CD4-positive, CD25-positive, alpha-beta regulatory T cell (primary cell): ENCODE data around the gene LHX4. TPM values are rescaled to one million over a fixed set of nuclear protein-coding genes. Genes with fewer than 3 reads are reported as not detected.
A peak's percentile ranks its signal among the peaks of the same experiment; 100 is the strongest.

Experiments
- ATAC-seq, 2 donors: fragments of 150-1000 bp; cut with Tn5 transposase; one replicate each; pipeline ENCODE4 v1.10.0; 2021; ENCODE audit warnings: low read depth in 2 of 2, moderate number of reproducible peaks in 2 of 2, moderate library complexity in 1 of 2
- DNase-seq, 3 donors: peaks; one replicate each; pipeline versions ENCODE4 v3.0.0 to v3.0.0-alpha.2; 2012 to 2022; ENCODE audit warnings: mixed read lengths in 1 of 3
- H3K27ac ChIP-seq: one replicate; pipeline ENCODE4 v1.7.0; 2013; ENCODE audit warnings: mild to moderate bottlenecking, low read length; ENCODE audit not compliant: insufficient read depth, poor library complexity, severe bottlenecking
- H3K27me3 ChIP-seq: one replicate; pipeline ENCODE4 v1.7.0; 2013; ENCODE audit warnings: low read length; ENCODE audit not compliant: control insufficient read depth, insufficient read depth
- H3K36me3 ChIP-seq: one replicate; pipeline ENCODE4 v1.7.0; 2013; ENCODE audit warnings: mild to moderate bottlenecking, low read length, moderate library complexity; ENCODE audit not compliant: control insufficient read depth, insufficient read depth
- H3K4me1 ChIP-seq: 2 replicates; pipeline ENCODE4 v1.7.0; 2013; ENCODE audit warnings: mild to moderate bottlenecking, low read length; ENCODE audit not compliant: insufficient read depth, control insufficient read depth, poor library complexity, severe bottlenecking
- H3K4me3 ChIP-seq: one replicate; pipeline ENCODE4 v1.7.0; 2013; ENCODE audit warnings: low read depth, mild to moderate bottlenecking, low read length, moderate library complexity
- H3K9me3 ChIP-seq, 2 experiments: 1 replicate in 1 of 2; 2 replicates in 1 of 2; pipeline ENCODE4 v1.7.0; 2013; ENCODE audit warnings: low read length in 2 of 2, mild to moderate bottlenecking in 1 of 2, moderate library complexity in 1 of 2; ENCODE audit not compliant: control insufficient read depth in 2 of 2
- H3K27ac Mint-ChIP-seq, 3 donors: one replicate each; pipeline ENCODE4 v1.8.0; 2020 to 2022; ENCODE audit warnings: mild to moderate bottlenecking in 3 of 3, mixed read lengths in 3 of 3, moderate library complexity in 2 of 3
- H3K27me3 Mint-ChIP-seq: one replicate; pipeline ENCODE4 v1.8.0; 2022; ENCODE audit warnings: mild to moderate bottlenecking, mixed read lengths
- H3K36me3 Mint-ChIP-seq: one replicate; pipeline ENCODE4 v1.8.0; 2020; ENCODE audit warnings: mixed read lengths
- H3K4me1 Mint-ChIP-seq, 4 donors: one replicate each; pipeline ENCODE4 v1.8.0; 2020 to 2022; ENCODE audit warnings: mixed read lengths in 4 of 4, mild to moderate bottlenecking in 1 of 4
- H3K4me3 Mint-ChIP-seq, 4 donors: one replicate each; pipeline ENCODE4 v1.8.0; 2020 to 2022; ENCODE audit warnings: mild to moderate bottlenecking in 4 of 4, mixed read lengths in 4 of 4, moderate library complexity in 3 of 4
- H3K9me3 Mint-ChIP-seq, 7 donors: one replicate each; pipeline ENCODE4 v1.8.0; 2020 to 2022; ENCODE audit warnings: mixed read lengths in 7 of 7, mild to moderate bottlenecking in 3 of 7, moderate library complexity in 2 of 7
- polyA plus RNA-seq, 4 donors: library from polyadenylated mRNA; unstranded; fragments of 300-500 nt; fragmentation: Illumina TruSeq; gene quantifications; one replicate each; pipeline ENCODE4 v1.2.3, GENCODE V29; 2021
- total RNA-seq: library from RNA; stranded (reverse); gene quantifications from one replicate; pipeline ENCODE4 v1.2.3, GENCODE V29; 2022

LHX4 gene
- total and polyA plus RNA-seq, 5 donors from 2014 or later: 0.17 to 0.32 (median 0.28) TPM; not detected in 1

GRCh38 chr1:180264595-180264994 is 34.5 kb downstream of the LHX4 start:
- H3K4me3 Mint-ChIP-seq: no peak overlapping the region
- no peaks in the 10 kb centered on the region for H3K36me3 Mint-ChIP-seq
- Histone ChIP-seq H3K9me3 (no peaks in the 10 kb centered on the region), H3K27me3 (no peaks in the 10 kb centered on the region), H3K27ac (no peak overlapping the region), H3K4me3 (no peak overlapping the region), H3K4me1 (no peaks in the 10 kb centered on the region), H3K36me3 (no peaks in the 10 kb centered on the region)
- no peak overlapping the region for H3K27ac Mint-ChIP-seq
- DNase-seq: no peak
- peaks cover 5% of the 10 kb centered on the region for H3K27me3 Mint-ChIP-seq
- H3K9me3 Mint-ChIP-seq: no peaks in the 10 kb centered on the region
- ATAC-seq: no peak
- H3K4me1 Mint-ChIP-seq: no peaks in the 10 kb centered on the region

- Mint-ChIP-seq H3K9me3 (no peaks in the 10 kb centered on the region), H3K27ac (no peak overlapping the region), H3K4me1 (no peaks in the 10 kb centered on the region), H3K4me3 (no peak overlapping the region), H3K36me3 (no peaks in the 10 kb centered on the region), H3K27me3 (peaks cover 5% of the 10 kb centered on the region)
- H3K4me1 ChIP-seq: no peaks in the 10 kb centered on the region
- no peaks in the 10 kb centered on the region for H3K27me3 ChIP-seq
- DNase-seq (no peak), ATAC-seq (no peak)
- H3K27ac ChIP-seq: no peak overlapping the region
- H3K36me3 ChIP-seq: no peaks in the 10 kb centered on the region
- H3K9me3 ChIP-seq: no peaks in the 10 kb centered on the region
- H3K4me3 ChIP-seq: no peak overlapping the region
These were observed 35.1 kb downstream of the LHX4 start for GRCh38 chr1:180265201-180265600.

GRCh38 chr1:180265871-180266270 is 35.8 kb downstream of the LHX4 start:
- H3K4me1 ChIP-seq: no peaks in the 10 kb centered on the region
- H3K27me3 ChIP-seq: no peaks in the 10 kb centered on the region
- H3K27ac ChIP-seq: no peak overlapping the region
- no peaks in the 10 kb centered on the region for H3K9me3 ChIP-seq
- no peaks in the 10 kb centered on the region for H3K9me3 Mint-ChIP-seq
- H3K4me1 Mint-ChIP-seq: no peaks in the 10 kb centered on the region
- H3K4me3 ChIP-seq: no peak overlapping the region
- DNase-seq (no peak), ATAC-seq (no peak)
- no peaks in the 10 kb centered on the region for H3K36me3 ChIP-seq
- H3K36me3 Mint-ChIP-seq: no peaks in the 10 kb centered on the region
- H3K4me3 Mint-ChIP-seq: no peak overlapping the region
- H3K27me3 Mint-ChIP-seq: peaks cover 5% of the 10 kb centered on the region
- no peak overlapping the region for H3K27ac Mint-ChIP-seq

GRCh38 chr1:180266275-180267210 is 36.5 kb downstream of the LHX4 start:
- Mint-ChIP-seq H3K4me3 (no peak overlapping the region), H3K4me1 (no peaks in the 10 kb centered on the region), H3K36me3 (no peaks in the 10 kb centered on the region), H3K27me3 (peaks cover 5% of the 10 kb centered on the region), H3K27ac (peak overlapping the region in 1 of 3 donors; percentile 79), H3K9me3 (no peaks in the 10 kb centered on the region)
- H3K4me3 ChIP-seq: no peak overlapping the region
- H3K4me1 ChIP-seq: no peaks in the 10 kb centered on the region
- no peaks in the 10 kb centered on the region for H3K36me3 ChIP-seq
- no peaks in the 10 kb centered on the region for H3K27me3 ChIP-seq
- DNase-seq (no peak), ATAC-seq (no peak)
- no peaks in the 10 kb centered on the region for H3K9me3 ChIP-seq
- H3K27ac ChIP-seq: no peak overlapping the region

GRCh38 chr1:180267211-180267561 is 37.1 kb downstream of the LHX4 start:
- ATAC-seq: no peak

GRCh38 chr1:180267761-180268555 is 37.9 kb downstream of the LHX4 start:
- ATAC-seq (no peak), DNase-seq (no peak)
- Mint-ChIP-seq H3K27me3 (no peaks in the 10 kb centered on the region), H3K4me3 (no peak overlapping the region), H3K36me3 (peaks cover 4% of the 10 kb centered on the region), H3K4me1 (no peaks in the 10 kb centered on the region), H3K9me3 (no peaks in the 10 kb centered on the region), H3K27ac (peak overlapping the region in 2 of 3 donors; percentile 36 to 61)
- Histone ChIP-seq H3K4me3 (no peak overlapping the region), H3K27ac (no peak overlapping the region), H3K4me1 (no peaks in the 10 kb centered on the region), H3K27me3 (no peaks in the 10 kb centered on the region), H3K9me3 (no peaks in the 10 kb centered on the region), H3K36me3 (no peaks in the 10 kb centered on the region)

More at GRCh38 chr1:180267211-180267561, 37.1 kb downstream of the LHX4 start:
- Histone ChIP-seq H3K9me3 (no peaks in the 10 kb centered on the region), H3K36me3 (no peaks in the 10 kb centered on the region), H3K27me3 (no peaks in the 10 kb centered on the region), H3K4me1 (no peaks in the 10 kb centered on the region), H3K27ac (no peak overlapping the region), H3K4me3 (no peak overlapping the region)
- DNase-seq: no peak
- Mint-ChIP-seq H3K9me3 (no peaks in the 10 kb centered on the region), H3K4me1 (no peaks in the 10 kb centered on the region), H3K27ac (no peak overlapping the region), H3K27me3 (peaks cover 3% of the 10 kb centered on the region), H3K36me3 (no peaks in the 10 kb centered on the region), H3K4me3 (no peak overlapping the region)

GRCh38 chr1:180268556-180269075 is 38.6 kb downstream of the LHX4 start:
- Histone ChIP-seq H3K4me3 (no peak overlapping the region), H3K27me3 (no peaks in the 10 kb centered on the region), H3K4me1 (no peaks in the 10 kb centered on the region), H3K27ac (no peak overlapping the region), H3K36me3 (no peaks in the 10 kb centered on the region), H3K9me3 (no peaks in the 10 kb centered on the region)
- Mint-ChIP-seq H3K27ac (peak overlapping the region in 1 of 3 donors; percentile 61), H3K4me1 (no peaks in the 10 kb centered on the region), H3K9me3 (no peaks in the 10 kb centered on the region), H3K36me3 (peaks cover 11% of the 10 kb centered on the region), H3K27me3 (no peaks in the 10 kb centered on the region), H3K4me3 (no peak overlapping the region)
- DNase-seq: no peak
- no peak for ATAC-seq
